Upper lobe of left lung (tissue), 6 donors: ENCODE measurements around the gene GRIK3. TPM values are rescaled to one million over a fixed set of nuclear protein-coding genes. Genes with fewer than 3 reads are reported as not detected.

Source experiments
- ATAC-seq, 2 donors: fragments of 200-7000 bp; cut with Tn5 transposase; one replicate each; pipeline ENCODE4 v1.9.1; 2022; ENCODE audit warnings: mild to moderate bottlenecking in 2 of 2, moderate library complexity in 2 of 2; ENCODE audit not compliant: low FRiP score in 2 of 2
- DNase-seq, 2 donors: peaks; one replicate each; pipeline ENCODE4 v3.0.0-alpha.2; 2019 to 2020
- H3K27ac ChIP-seq, 4 donors: fragments of 200-600 bp; sonication (generic); one replicate each; pipeline ENCODE4 v1.5.1; 2016 to 2019
- H3K27me3 ChIP-seq, 4 donors: fragments of 200-600 bp; sonication (generic); one replicate each; pipeline ENCODE4 v1.5.1; 2017 to 2019
- H3K36me3 ChIP-seq, 4 donors: fragments of 200-600 bp; sonication (generic); one replicate each; pipeline ENCODE4 v1.5.1; 2016 to 2019
- H3K4me1 ChIP-seq, 4 donors: fragments of 200-600 bp; sonication (generic); one replicate each; pipeline ENCODE4 v1.5.1; 2018 to 2019
- H3K4me3 ChIP-seq, 4 donors: fragments of 200-600 bp; sonication (generic); one replicate each; pipeline ENCODE4 v1.5.1; 2017 to 2019; ENCODE audit warnings: mild to moderate bottlenecking in 2 of 4, moderate library complexity in 1 of 4
- H3K9me3 ChIP-seq, 4 donors: fragments of 200-600 bp; sonication (generic); one replicate each; pipeline ENCODE4 v1.5.1; 2018 to 2019
- EP300 ChIP-seq, 4 donors: sonication (generic); formaldehyde crosslinking; IDR thresholded peaks; one replicate each; pipeline ENCODE4 v1.5.1; 2017; ENCODE audit warnings: antibody characterized with exemption in 4 of 4, control low read depth in 2 of 4
- POLR2A ChIP-seq, 4 donors: fragments of 450-650 bp; IDR thresholded peaks; one replicate each; pipeline ENCODE4 v1.5.1; 2016 to 2017; ENCODE audit warnings: antibody characterized with exemption in 4 of 4, mild to moderate bottlenecking in 2 of 4
- POLR2AphosphoS5 ChIP-seq, 2 donors: sonication (generic); formaldehyde crosslinking; IDR thresholded peaks; one replicate each; pipeline ENCODE4 v1.5.1; 2017; ENCODE audit warnings: antibody characterized with exemption in 2 of 2
- whole genome bisulfite sequencing, 2 donors: methylation state at CpG; one replicate each; pipeline ENCODE4 v1.1.5; 2017 to 2018; 5-methylcytosine and 5-hydroxymethylcytosine counted together
- total RNA-seq, 6 donors: library from RNA; depleted of rRNA in 4 of 6; stranded (reverse); fragments of >200 nt in 4 of 6; gene quantifications; one replicate each; pipeline versions ENCODE4 v1.1.0 to v1.2.1, GENCODE V29; 2016 to 2021
- TF ChIP-seq, protein P1 (sequence below), 6 experiments: fragments of 450-650 bp in 4 of 6; fragments of 200-600 bp in 2 of 6; sonication (generic) in 2 of 6; IDR thresholded peaks; one replicate each; pipeline ENCODE4 v1.5.1; 2016 to 2019; ENCODE audit warnings: antibody characterized with exemption in 6 of 6
- donor health status: DM: no; HTN: no; CAD: no; lungs with moderate emphysema.
- donor health status: DM: no; HTN: yes; CAD: no; lungs with severe emphysema.

Gene GRIK3
- total RNA-seq, 6 donors from 2014 or later = 0.10 to 0.22 TPM; not detected in 4

DNA sequence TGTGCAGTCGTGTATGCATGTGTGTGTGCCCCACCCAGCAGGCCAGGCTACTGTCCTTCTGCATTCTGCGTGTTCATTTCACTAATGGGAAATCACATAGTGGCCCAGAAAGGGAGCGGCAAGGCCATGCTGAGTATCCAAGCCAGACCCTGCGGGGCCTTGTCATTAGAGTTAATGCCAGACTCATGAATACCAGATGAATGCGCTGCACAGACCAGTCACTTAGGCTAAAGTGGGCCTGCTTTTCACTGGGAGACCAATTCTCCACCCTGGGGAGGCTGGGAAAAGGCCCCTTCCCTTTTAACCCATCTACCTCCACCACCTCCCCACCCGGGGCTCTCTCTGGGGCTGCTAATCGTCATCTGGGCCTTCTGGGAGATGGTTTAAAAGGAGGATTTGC lies 17.0 kb upstream of the GRIK3 start:
- TF ChIP-seq POLR2AphosphoS5 (IDR thresholded peaks at IDR 0.05) = no peak
- TF ChIP-seq EP300 (IDR thresholded peaks at IDR 0.05) = no peak
- TF ChIP-seq, protein P1, sequence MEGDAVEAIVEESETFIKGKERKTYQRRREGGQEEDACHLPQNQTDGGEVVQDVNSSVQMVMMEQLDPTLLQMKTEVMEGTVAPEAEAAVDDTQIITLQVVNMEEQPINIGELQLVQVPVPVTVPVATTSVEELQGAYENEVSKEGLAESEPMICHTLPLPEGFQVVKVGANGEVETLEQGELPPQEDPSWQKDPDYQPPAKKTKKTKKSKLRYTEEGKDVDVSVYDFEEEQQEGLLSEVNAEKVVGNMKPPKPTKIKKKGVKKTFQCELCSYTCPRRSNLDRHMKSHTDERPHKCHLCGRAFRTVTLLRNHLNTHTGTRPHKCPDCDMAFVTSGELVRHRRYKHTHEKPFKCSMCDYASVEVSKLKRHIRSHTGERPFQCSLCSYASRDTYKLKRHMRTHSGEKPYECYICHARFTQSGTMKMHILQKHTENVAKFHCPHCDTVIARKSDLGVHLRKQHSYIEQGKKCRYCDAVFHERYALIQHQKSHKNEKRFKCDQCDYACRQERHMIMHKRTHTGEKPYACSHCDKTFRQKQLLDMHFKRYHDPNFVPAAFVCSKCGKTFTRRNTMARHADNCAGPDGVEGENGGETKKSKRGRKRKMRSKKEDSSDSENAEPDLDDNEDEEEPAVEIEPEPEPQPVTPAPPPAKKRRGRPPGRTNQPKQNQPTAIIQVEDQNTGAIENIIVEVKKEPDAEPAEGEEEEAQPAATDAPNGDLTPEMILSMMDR (IDR thresholded peaks at IDR 0.05) = no peak
- TF ChIP-seq POLR2A (IDR thresholded peaks at IDR 0.05) = no peak
- Histone ChIP-seq H3K27me3 (no peaks in the 10 kb centered on the region), H3K4me3 (no peak overlapping the region), H3K9me3 (no peaks in the 10 kb centered on the region), H3K36me3 (no peaks in the 10 kb centered on the region), H3K27ac (no peak overlapping the region), H3K4me1 (no peaks in the 10 kb centered on the region)
- no peak for DNase-seq
- WGBS, 2 donors = 65 to 66% methylated on average over 5 to 7 of the region's 7 CpGs
- ATAC-seq = no peak

DNA sequence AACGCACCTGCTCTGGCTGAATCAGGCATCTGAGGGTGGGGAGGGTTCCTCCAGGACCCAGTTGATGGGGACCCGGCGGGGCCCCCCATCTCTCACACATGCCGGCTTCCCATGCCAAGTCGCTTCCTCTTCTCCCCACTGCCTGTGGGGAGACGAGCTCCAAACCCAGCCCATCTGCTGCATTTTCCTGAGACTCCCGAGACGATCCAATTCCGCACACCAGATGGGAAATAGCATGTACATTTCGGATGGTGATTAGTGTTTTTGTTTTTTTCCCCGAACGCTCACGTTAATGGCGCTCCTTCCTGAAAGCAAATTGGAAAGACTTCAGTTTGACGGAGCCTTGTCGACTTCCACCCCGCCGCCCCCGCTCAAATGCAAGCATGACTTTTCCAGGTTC lies 13.2 kb upstream of the GRIK3 start:
- 74 to 76% methylated on average over 12 to 19 of the region's 19 CpGs for WGBS, 2 donors
- Histone ChIP-seq H3K9me3 (no peaks in the 10 kb centered on the region), H3K27me3 (no peaks in the 10 kb centered on the region), H3K4me1 (no peaks in the 10 kb centered on the region), H3K27ac (no peak overlapping the region), H3K36me3 (no peaks in the 10 kb centered on the region), H3K4me3 (no peak overlapping the region)
- no peak for ATAC-seq
- DNase-seq = no peak
- no peak for TF ChIP-seq POLR2AphosphoS5 (IDR thresholded peaks at IDR 0.05)
- no peak for TF ChIP-seq POLR2A (IDR thresholded peaks at IDR 0.05)
- no peak for TF ChIP-seq EP300 (IDR thresholded peaks at IDR 0.05)
- TF ChIP-seq, protein P1 (IDR thresholded peaks at IDR 0.05) = no peak

DNA sequence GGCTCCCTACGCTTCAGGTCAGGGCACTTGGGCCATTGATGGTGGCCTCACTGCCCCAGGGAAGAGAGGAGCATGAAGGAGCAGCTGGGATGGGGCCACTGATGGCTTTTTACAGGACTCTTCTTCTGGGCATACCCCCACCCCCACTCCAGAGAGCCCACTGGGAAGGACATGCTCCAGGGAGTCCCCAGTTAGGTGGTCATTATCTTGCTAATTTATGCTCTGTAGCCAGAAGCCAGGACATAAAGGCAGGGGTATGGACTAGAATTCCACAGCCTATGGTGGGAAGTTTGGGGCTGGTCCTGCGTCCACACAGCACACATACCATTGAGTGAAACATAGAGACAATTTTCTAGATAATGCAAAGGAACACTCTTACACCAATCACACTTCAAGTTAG lies 8.8 kb upstream of the GRIK3 start:
- Histone ChIP-seq H3K4me3 (no peak overlapping the region), H3K27ac (no peak overlapping the region), H3K36me3 (no peaks in the 10 kb centered on the region), H3K9me3 (no peaks in the 10 kb centered on the region), H3K27me3 (peaks cover 0 to 13% (median 4%) of the 10 kb centered on the region in 4 donors), H3K4me1 (no peaks in the 10 kb centered on the region)
- DNase-seq = no peak
- 65 to 70% methylated on average over 2 of the region's 2 CpGs for WGBS, 2 donors
- TF ChIP-seq, protein P1 (IDR thresholded peaks at IDR 0.05) = no peak
- no peak for TF ChIP-seq POLR2A (IDR thresholded peaks at IDR 0.05)
- TF ChIP-seq POLR2AphosphoS5 (IDR thresholded peaks at IDR 0.05) = no peak
- no peak for TF ChIP-seq EP300 (IDR thresholded peaks at IDR 0.05)
- no peak for ATAC-seq

DNA sequence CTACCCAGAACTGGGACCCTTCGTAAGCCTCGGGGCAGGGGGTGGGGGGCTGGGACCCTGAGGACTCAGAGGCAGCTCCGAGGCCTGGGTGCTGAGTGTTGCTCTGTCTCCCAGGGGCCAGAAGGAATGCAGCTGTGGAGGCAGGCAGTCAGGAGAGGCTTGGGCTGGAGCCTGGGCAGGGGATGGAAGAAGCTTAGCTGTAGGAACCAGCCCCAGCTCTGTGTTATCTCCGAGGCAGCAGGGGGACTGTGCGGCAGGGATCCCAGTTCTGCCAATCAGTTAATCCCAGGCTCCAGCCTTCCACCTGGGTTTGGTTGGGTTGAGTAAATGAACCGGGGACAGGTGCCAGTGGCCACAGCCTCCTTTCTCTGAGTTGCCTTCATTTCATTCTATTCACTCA lies 8.2 kb upstream of the GRIK3 start:
- ATAC-seq (no peak), DNase-seq (no peak)
- no peaks in the 10 kb centered on the region for H3K36me3 ChIP-seq
- 40 to 63% methylated on average over 1 to 6 of the region's 6 CpGs for WGBS, 2 donors
- H3K27ac ChIP-seq = no peak overlapping the region
- H3K27me3 ChIP-seq = peaks cover 0 to 19% (median 7%) of the 10 kb centered on the region in 4 donors
- no peaks in the 10 kb centered on the region for H3K4me1 ChIP-seq
- H3K9me3 ChIP-seq = no peaks in the 10 kb centered on the region
- no peak overlapping the region for H3K4me3 ChIP-seq
- TF ChIP-seq, protein P1 (IDR thresholded peaks at IDR 0.05) = no peak
- TF ChIP-seq EP300 (IDR thresholded peaks at IDR 0.05) (no peak), POLR2AphosphoS5 (IDR thresholded peaks at IDR 0.05) (no peak), POLR2A (IDR thresholded peaks at IDR 0.05) (no peak)

DNA sequence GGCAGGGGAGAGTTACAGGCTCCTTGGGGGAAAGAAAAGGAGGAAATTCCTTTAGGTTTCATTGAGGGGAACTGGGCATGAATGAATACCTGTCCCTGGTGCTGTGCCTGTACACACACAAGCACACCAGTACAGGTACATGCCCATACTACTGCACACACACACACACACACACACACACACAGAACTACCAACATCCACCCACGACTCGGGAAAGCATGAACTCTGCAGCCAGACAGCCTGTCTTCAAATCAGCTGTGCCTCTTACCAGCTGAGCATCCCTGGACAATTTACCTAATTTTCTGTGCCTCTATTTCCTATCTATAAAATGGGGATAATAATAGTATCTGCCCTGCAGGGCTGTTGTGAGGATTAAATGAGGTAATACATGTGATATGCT lies 7.2 kb upstream of the GRIK3 start:
- TF ChIP-seq EP300 (IDR thresholded peaks at IDR 0.05) (no peak), POLR2AphosphoS5 (IDR thresholded peaks at IDR 0.05) (no peak), POLR2A (IDR thresholded peaks at IDR 0.05) (no peak)
- TF ChIP-seq, protein P1 (IDR thresholded peaks at IDR 0.05) = no peak

More for the DNA sequence above, 7.2 kb upstream of the GRIK3 start:
- Histone ChIP-seq H3K9me3 (no peaks in the 10 kb centered on the region), H3K27ac (no peak overlapping the region), H3K4me3 (no peak overlapping the region), H3K36me3 (no peaks in the 10 kb centered on the region), H3K27me3 (peaks cover 0 to 30% (median 10%) of the 10 kb centered on the region in 4 donors), H3K4me1 (no peaks in the 10 kb centered on the region)
- ATAC-seq (no peak), DNase-seq (no peak)
- WGBS, 2 donors = 65 to 70% methylated on average over 2 of the region's 2 CpGs
